ENCODE data around the gene HAUS8. TPM values are rescaled to one million over a fixed set of nuclear protein-coding genes. Genes with fewer than 3 reads are reported as not detected.

The HAUS8 gene
- total and polyA plus RNA-seq, 10 of the 15 experiments (the other 5 are each of a cell fraction or from before 2014, with no cell fraction given) = 22.7 to 43.9 (median 34.4) TPM

DNA sequence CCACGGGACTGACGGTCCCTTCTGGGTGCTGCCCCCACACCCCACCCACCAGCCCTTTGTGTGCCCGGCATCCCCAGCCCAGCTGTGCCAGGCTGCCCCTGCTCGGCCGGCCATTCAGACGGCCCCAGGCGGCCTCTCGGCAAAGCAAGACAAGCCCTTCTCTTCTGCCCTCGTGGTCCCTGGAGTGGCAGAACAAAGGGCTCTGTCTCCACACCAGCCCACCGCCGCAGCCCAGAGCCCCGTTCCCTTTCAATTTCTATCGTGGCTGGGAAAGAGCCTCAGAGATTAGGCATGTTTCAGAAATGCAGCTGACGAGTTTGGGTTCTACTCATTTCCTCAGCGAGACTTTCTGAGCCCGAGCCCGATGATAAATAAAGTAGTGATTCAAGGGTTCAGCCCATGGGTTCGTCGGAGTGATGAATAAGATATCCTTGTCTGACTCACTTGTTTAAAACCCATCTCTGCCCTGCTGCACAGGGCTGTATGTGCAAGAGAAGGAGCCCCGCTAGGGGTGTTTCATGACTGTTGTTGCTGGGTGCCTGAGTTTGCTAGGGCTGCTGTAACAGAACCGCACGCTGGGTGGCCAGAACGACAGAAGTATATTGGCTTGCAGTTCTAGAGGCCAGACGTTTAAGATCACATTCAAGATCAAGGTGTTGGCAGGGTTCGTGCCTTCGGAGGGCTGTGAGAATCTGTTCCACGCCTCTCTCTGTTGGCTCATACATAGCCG lies 4.6 kb upstream of the HAUS8 start (continued):
- TF ChIP-seq ASH2L (IDR thresholded peaks at IDR 0.05; ENCODE audit: borderline replicate concordance, low read depth) (no peak), E4F1 (IDR thresholded peaks at IDR 0.05; ENCODE audit: borderline replicate concordance, partially characterized antibody) (no peak), BACH1 (IDR thresholded peaks at IDR 0.05; ENCODE audit: borderline replicate concordance) (no peak; the same call in 1 of the 2 replicates), STAT3 (IDR thresholded peaks at IDR 0.05; ENCODE audit: low read depth, low read length) (0 out of 2 replicates have a peak, but pooled peaks have one; percentile 49), ETV6 (conservative IDR thresholded peaks at IDR 0.05 in 1 of 2, IDR thresholded peaks at IDR 0.05 in 1 of 2; ENCODE audit: borderline replicate concordance in 1 of 2, low read depth in 1 of 2) (peak in 1 of 2 experiments; percentile 71; a peak in 2 of 4 replicates), EED (IDR thresholded peaks at IDR 0.05; ENCODE audit: low read depth) (no peak; the same call in none of the 2 replicates), TBL1XR1 (IDR thresholded peaks at IDR 0.05; ENCODE audit: low read depth, low read length) (peak; percentile 62), POLR2AphosphoS2 (IDR thresholded peaks at IDR 0.05; ENCODE audit: low read depth, low read length) (peak; percentile 19; the same call in 1 of the 2 replicates), SIN3A (IDR thresholded peaks at IDR 0.05; ENCODE audit: low read depth, low read length) (no peak; the same call in 1 of the 2 replicates), STAT1 (conservative IDR thresholded peaks at IDR 0.05) (no peak), MXI1 (IDR thresholded peaks at IDR 0.05; ENCODE audit: low read depth, low read length) (peak; percentile 90), KLF5 (IDR thresholded peaks at IDR 0.05; ENCODE audit: partially characterized antibody) (no peak), FOXK2 (IDR thresholded peaks at IDR 0.05) (no peak), TARDBP (IDR thresholded peaks at IDR 0.05; ENCODE audit: borderline replicate concordance) (no peak), ATF3 (IDR thresholded peaks at IDR 0.05; ENCODE audit: borderline replicate concordance, extremely low read depth, low read depth, low read length) (peak; percentile 5; the same call in 1 of the 2 replicates), YBX1 (IDR thresholded peaks at IDR 0.05) (no peak), NFYA (IDR thresholded peaks at IDR 0.05; ENCODE audit: borderline replicate concordance, low read depth, low read length) (no peak), LARP7 (IDR thresholded peaks at IDR 0.05) (peak; percentile 37; the same call in 1 of the 2 replicates), KAT2A (conservative IDR thresholded peaks at IDR 0.05; ENCODE audit: control insufficient read depth, low read depth, low read length) (no peak)
- TF ChIP-seq, protein P1, sequence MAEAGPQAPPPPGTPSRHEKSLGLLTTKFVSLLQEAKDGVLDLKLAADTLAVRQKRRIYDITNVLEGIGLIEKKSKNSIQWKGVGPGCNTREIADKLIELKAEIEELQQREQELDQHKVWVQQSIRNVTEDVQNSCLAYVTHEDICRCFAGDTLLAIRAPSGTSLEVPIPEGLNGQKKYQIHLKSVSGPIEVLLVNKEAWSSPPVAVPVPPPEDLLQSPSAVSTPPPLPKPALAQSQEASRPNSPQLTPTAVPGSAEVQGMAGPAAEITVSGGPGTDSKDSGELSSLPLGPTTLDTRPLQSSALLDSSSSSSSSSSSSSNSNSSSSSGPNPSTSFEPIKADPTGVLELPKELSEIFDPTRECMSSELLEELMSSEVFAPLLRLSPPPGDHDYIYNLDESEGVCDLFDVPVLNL (IDR thresholded peaks at IDR 0.05; ENCODE audit: low read depth, low read length) = peak; percentile 39; the same call in 1 of the 2 replicates
- TF ChIP-seq, protein P2, sequence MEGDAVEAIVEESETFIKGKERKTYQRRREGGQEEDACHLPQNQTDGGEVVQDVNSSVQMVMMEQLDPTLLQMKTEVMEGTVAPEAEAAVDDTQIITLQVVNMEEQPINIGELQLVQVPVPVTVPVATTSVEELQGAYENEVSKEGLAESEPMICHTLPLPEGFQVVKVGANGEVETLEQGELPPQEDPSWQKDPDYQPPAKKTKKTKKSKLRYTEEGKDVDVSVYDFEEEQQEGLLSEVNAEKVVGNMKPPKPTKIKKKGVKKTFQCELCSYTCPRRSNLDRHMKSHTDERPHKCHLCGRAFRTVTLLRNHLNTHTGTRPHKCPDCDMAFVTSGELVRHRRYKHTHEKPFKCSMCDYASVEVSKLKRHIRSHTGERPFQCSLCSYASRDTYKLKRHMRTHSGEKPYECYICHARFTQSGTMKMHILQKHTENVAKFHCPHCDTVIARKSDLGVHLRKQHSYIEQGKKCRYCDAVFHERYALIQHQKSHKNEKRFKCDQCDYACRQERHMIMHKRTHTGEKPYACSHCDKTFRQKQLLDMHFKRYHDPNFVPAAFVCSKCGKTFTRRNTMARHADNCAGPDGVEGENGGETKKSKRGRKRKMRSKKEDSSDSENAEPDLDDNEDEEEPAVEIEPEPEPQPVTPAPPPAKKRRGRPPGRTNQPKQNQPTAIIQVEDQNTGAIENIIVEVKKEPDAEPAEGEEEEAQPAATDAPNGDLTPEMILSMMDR (IDR thresholded peaks at IDR 0.05 in 2 of 3, conservative IDR thresholded peaks at IDR 0.05 in 1 of 3; ENCODE audit: control insufficient read depth in 2 of 3, extremely low read depth in 1 of 3, insufficient read depth in 1 of 3, low read depth in 3 of 3, low read length in 3 of 3) = peak; percentile 61 to 78 (median 64); a peak in 5 of 6 replicates
- TF ChIP-seq, protein P3, sequence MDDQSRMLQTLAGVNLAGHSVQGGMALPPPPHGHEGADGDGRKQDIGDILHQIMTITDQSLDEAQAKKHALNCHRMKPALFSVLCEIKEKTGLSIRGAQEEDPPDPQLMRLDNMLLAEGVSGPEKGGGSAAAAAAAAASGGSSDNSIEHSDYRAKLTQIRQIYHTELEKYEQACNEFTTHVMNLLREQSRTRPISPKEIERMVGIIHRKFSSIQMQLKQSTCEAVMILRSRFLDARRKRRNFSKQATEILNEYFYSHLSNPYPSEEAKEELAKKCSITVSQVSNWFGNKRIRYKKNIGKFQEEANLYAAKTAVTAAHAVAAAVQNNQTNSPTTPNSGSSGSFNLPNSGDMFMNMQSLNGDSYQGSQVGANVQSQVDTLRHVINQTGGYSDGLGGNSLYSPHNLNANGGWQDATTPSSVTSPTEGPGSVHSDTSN (IDR thresholded peaks at IDR 0.05; ENCODE audit: insufficient replicate concordance, low read depth, low read length) = no peak
